ENCODE data around the gene MRNIP.

- TF ChIP-seq CTCF (optimal IDR thresholded peaks at IDR 0.05 in 1 of 3, IDR thresholded peaks at IDR 0.05 in 1 of 3, conservative IDR thresholded peaks at IDR 0.05 in 1 of 3; ENCODE audit: extremely low read depth in 1 of 3, insufficient read depth in 2 of 3, low read length in 3 of 3) (no peak), EZH2 (IDR thresholded peaks at IDR 0.05; ENCODE audit: low read length) (no peak)
These were observed 45.5 kb downstream of the MRNIP start for GRCh38 chr5:179812997-179813607.
